ENCODE data around the gene PPP2R2C. TPM values are rescaled to one million over a fixed set of nuclear protein-coding genes. Genes with fewer than 3 reads are reported as not detected.

PPP2R2C gene
- total RNA-seq, 2 donors from 2014 or later, result 0.14 to 0.41 TPM

- TF ChIP-seq CTCF (IDR thresholded peaks at IDR 0.05), result no peak
- DNase-seq (ENCODE audit: low spot score) (no peak), ATAC-seq (ENCODE audit: insufficient number of reproducible peaks, low FRiP score, low read depth) (no peak)
- Histone ChIP-seq H3K4me3 (no peak overlapping the region), H3K9me3 (no peaks in the 10 kb centered on the region), H3K4me1 (ENCODE audit: control insufficient read depth in 1 of 2, low read depth in 2 of 2) (no peaks in the 10 kb centered on the region), H3K27me3 (replicated peaks; ENCODE audit: insufficient read depth) (no peaks in the 10 kb centered on the region), H3K36me3 (no peaks in the 10 kb centered on the region), H3K27ac (no peak overlapping the region)
Measured at GRCh38 chr4:6357476-6357875, 114.9 kb downstream of the PPP2R2C start.

- Histone ChIP-seq H3K27ac (no peak overlapping the region), H3K27me3 (replicated peaks; ENCODE audit: insufficient read depth) (no peaks in the 10 kb centered on the region), H3K9me3 (no peaks in the 10 kb centered on the region), H3K4me3 (no peak overlapping the region), H3K36me3 (no peaks in the 10 kb centered on the region), H3K4me1 (ENCODE audit: control insufficient read depth in 1 of 2, low read depth in 2 of 2) (no peaks in the 10 kb centered on the region)
- DNase-seq (ENCODE audit: low spot score) (no peak), ATAC-seq (ENCODE audit: insufficient number of reproducible peaks, low FRiP score, low read depth) (no peak)
- no peak for TF ChIP-seq CTCF (IDR thresholded peaks at IDR 0.05)
Measured at GRCh38 chr4:6356076-6356560, 116.3 kb downstream of the PPP2R2C start.

GRCh38 chr4:6355052-6355451 lies 117.4 kb downstream of the PPP2R2C start:
- no peaks in the 10 kb centered on the region for H3K4me1 ChIP-seq (ENCODE audit: control insufficient read depth in 1 of 2, low read depth in 2 of 2)
- no peaks in the 10 kb centered on the region for H3K9me3 ChIP-seq
- H3K4me3 ChIP-seq, result no peak overlapping the region
- no peak for DNase-seq (ENCODE audit: low spot score)
- TF ChIP-seq CTCF (IDR thresholded peaks at IDR 0.05), result no peak
- H3K36me3 ChIP-seq, result no peaks in the 10 kb centered on the region
- no peak overlapping the region for H3K27ac ChIP-seq
- no peaks in the 10 kb centered on the region for H3K27me3 ChIP-seq (replicated peaks; ENCODE audit: insufficient read depth)
- no peak for ATAC-seq (ENCODE audit: insufficient number of reproducible peaks, low FRiP score, low read depth)

GRCh38 chr4:6354626-6355025 lies 117.8 kb downstream of the PPP2R2C start:
- ATAC-seq (ENCODE audit: insufficient number of reproducible peaks, low FRiP score, low read depth) (no peak), DNase-seq (ENCODE audit: low spot score) (no peak)
- Histone ChIP-seq H3K36me3 (no peaks in the 10 kb centered on the region), H3K4me3 (no peak overlapping the region), H3K27ac (no peak overlapping the region), H3K4me1 (ENCODE audit: control insufficient read depth in 1 of 2, low read depth in 2 of 2) (no peaks in the 10 kb centered on the region), H3K27me3 (replicated peaks; ENCODE audit: insufficient read depth) (no peaks in the 10 kb centered on the region), H3K9me3 (no peaks in the 10 kb centered on the region)
- TF ChIP-seq CTCF (IDR thresholded peaks at IDR 0.05), result no peak

- Histone ChIP-seq H3K4me3 (no peak overlapping the region), H3K27ac (no peak overlapping the region), H3K36me3 (no peaks in the 10 kb centered on the region), H3K27me3 (replicated peaks; ENCODE audit: insufficient read depth) (no peaks in the 10 kb centered on the region), H3K4me1 (ENCODE audit: control insufficient read depth in 1 of 2, low read depth in 2 of 2) (no peaks in the 10 kb centered on the region), H3K9me3 (no peaks in the 10 kb centered on the region)
- TF ChIP-seq CTCF (IDR thresholded peaks at IDR 0.05), result no peak
- DNase-seq (ENCODE audit: low spot score), result no peak
- ATAC-seq (ENCODE audit: insufficient number of reproducible peaks, low FRiP score, low read depth), result no peak
Measured at GRCh38 chr4:6354119-6354518, 118.3 kb downstream of the PPP2R2C start.
